WTC11 (cell line): ENCODE results near the gene EIF5. TPM values are rescaled to one million over a fixed set of nuclear protein-coding genes. Genes with fewer than 3 reads are reported as not detected.

Source experiments
- ATAC-seq: fragments of 200-7000 bp; cut with Tn5 transposase; 2 replicates; pipeline ENCODE4 v1.10.0; 2021; ENCODE audit warnings: mild to moderate bottlenecking, moderate library complexity
- CTCF ChIA-PET: fragments of 300-600 bp; sonication (Branson Sonifier 250); formaldehyde crosslinking; loops from one replicate; lab custom pipeline; 2021; ENCODE audit warnings: antibody characterized with exemption; lab: Charles Lee
- POLR2A ChIA-PET: fragments of 350-600 bp; sonication (Branson Sonifier 250); formaldehyde crosslinking; loops from one replicate; lab custom pipeline; 2021; ENCODE audit warnings: antibody characterized with exemption; lab: Charles Lee
- DNase-seq: peaks from one replicate; pipeline ENCODE4 v3.0.0; 2021; ENCODE audit warnings: low spot score
- H3K27ac Mint-ChIP-seq: 2 replicates; pipeline ENCODE4 v1.8.0; 2021; ENCODE audit warnings: mixed read lengths
- H3K27me3 Mint-ChIP-seq: 2 replicates; pipeline ENCODE4 v1.8.0; 2021; ENCODE audit warnings: low read depth, mild to moderate bottlenecking, moderate library complexity, mixed read lengths
- H3K36me3 Mint-ChIP-seq: 2 replicates; pipeline ENCODE4 v1.8.0; 2021; ENCODE audit warnings: mixed read lengths
- H3K4me1 Mint-ChIP-seq: 2 replicates; pipeline ENCODE4 v1.8.0; 2022; ENCODE audit warnings: mixed read lengths
- H3K4me3 Mint-ChIP-seq: 2 replicates; pipeline ENCODE4 v1.8.0; 2021; ENCODE audit warnings: mild to moderate bottlenecking, moderate library complexity, mixed read lengths
- H3K9me3 Mint-ChIP-seq: 2 replicates; pipeline ENCODE4 v1.8.0; 2021; ENCODE audit warnings: mixed read lengths
- AFF4 ChIP-seq: sonication (generic); formaldehyde crosslinking; IDR thresholded peaks from 2 replicates; pipeline ENCODE4 v1.8.1; 2023; ENCODE audit warnings: mild to moderate bottlenecking, missing genetic modification reagents, borderline replicate concordance
- ARID4B ChIP-seq: sonication (generic); formaldehyde crosslinking; IDR thresholded peaks from 2 replicates; pipeline ENCODE4 v1.8.0; 2023; ENCODE audit warnings: missing genetic modification reagents, mild to moderate bottlenecking, borderline replicate concordance
- ATF3 ChIP-seq: sonication (generic); formaldehyde crosslinking; conservative IDR thresholded peaks from 2 replicates; pipeline ENCODE4 v1.8.1; 2022; ENCODE audit warnings: mild to moderate bottlenecking, missing genetic modification reagents
- EMX1 ChIP-seq: fragments of 250-450 bp; sonication (Bioruptor Pico); IDR thresholded peaks from 2 replicates; pipeline ENCODE4 v1.8.0; 2021; ENCODE audit warnings: mild to moderate bottlenecking
- ERG ChIP-seq: fragments of 250-450 bp; sonication (Bioruptor Pico); IDR thresholded peaks from 2 replicates; pipeline ENCODE4 v1.8.0; 2021; ENCODE audit warnings: mild to moderate bottlenecking
- ETV6 ChIP-seq: sonication (generic); formaldehyde crosslinking; IDR thresholded peaks from 2 replicates; pipeline ENCODE4 v1.8.1; 2022; ENCODE audit warnings: mild to moderate bottlenecking, missing genetic modification reagents
- HMGA2 ChIP-seq: fragments of 250-450 bp; sonication (Bioruptor Pico); IDR thresholded peaks from 2 replicates; pipeline ENCODE4 v1.4.0; 2021; ENCODE audit warnings: mild to moderate bottlenecking, moderate library complexity
- IRF1 ChIP-seq: sonication (generic); formaldehyde crosslinking; IDR thresholded peaks from 2 replicates; pipeline ENCODE4 v1.8.0; 2023; ENCODE audit warnings: missing genetic modification reagents
- IRF2 ChIP-seq: sonication (generic); formaldehyde crosslinking; IDR thresholded peaks from 2 replicates; pipeline ENCODE4 v1.8.0; 2022; ENCODE audit warnings: low read depth, missing genetic modification reagents, borderline replicate concordance
- OVOL2 ChIP-seq: fragments of 250-450 bp; sonication (Bioruptor Pico); IDR thresholded peaks from 2 replicates; pipeline ENCODE4 v1.9.0; 2021; ENCODE audit warnings: mild to moderate bottlenecking, borderline replicate concordance
- SMAD4 ChIP-seq: sonication (generic); formaldehyde crosslinking; IDR thresholded peaks from 2 replicates; pipeline ENCODE4 v1.8.0; 2022; ENCODE audit warnings: mild to moderate bottlenecking, missing genetic modification reagents
- TEAD1 ChIP-seq: sonication (generic); formaldehyde crosslinking; IDR thresholded peaks from 2 replicates; pipeline ENCODE4 v1.8.0; 2022; ENCODE audit warnings: mild to moderate bottlenecking, missing genetic modification reagents
- TP53 ChIP-seq: sonication (generic); formaldehyde crosslinking; IDR thresholded peaks from 2 replicates; pipeline ENCODE4 v1.8.1; 2023; ENCODE audit warnings: mild to moderate bottlenecking, missing genetic modification reagents
- ZNF263 ChIP-seq: sonication (generic); formaldehyde crosslinking; IDR thresholded peaks from 2 replicates; pipeline ENCODE4 v1.8.1; 2022; ENCODE audit warnings: low read depth, mild to moderate bottlenecking, moderate library complexity, missing genetic modification reagents
- ZNF425 ChIP-seq: fragments of 250-450 bp; sonication (Bioruptor Pico); conservative IDR thresholded peaks from 2 replicates; pipeline ENCODE4 v1.9.0; 2021; ENCODE audit warnings: mild to moderate bottlenecking
- ZNF532 ChIP-seq: fragments of 250-450 bp; sonication (Bioruptor Pico); IDR thresholded peaks from 2 replicates; pipeline ENCODE4 v1.9.0; 2021; ENCODE audit warnings: mild to moderate bottlenecking, borderline replicate concordance
- total RNA-seq: library from RNA; stranded (reverse); gene quantifications from 3 replicates; pipeline ENCODE4 v1.2.3, GENCODE V29; 2021

EIF5 gene
- total RNA-seq, 1 experiment from 2014 or later: 282 TPM

GRCh38 chr14:103328941-103329340 lies 5.1 kb upstream of the EIF5 start (continued):
- no peak for TF ChIP-seq OVOL2 (CRISPR knock-in tag)

GRCh38 chr14:103329401-103330347 lies 4.4 kb upstream of the EIF5 start:
- POLR2A ChIA-PET: no interaction called here
- Mint-ChIP-seq H3K36me3 (no peaks in the 10 kb centered on the region), H3K27ac (peak overlapping the region; percentile 80; the same call in 1 of the 2 replicates), H3K4me3 (no peak overlapping the region), H3K9me3 (0 out of 2 replicates have a peak, but pooled peaks cover 5% of the 10 kb centered on the region), H3K4me1 (peaks cover 36% of the 10 kb centered on the region), H3K27me3 (no peaks in the 10 kb centered on the region)
- CTCF ChIA-PET: interaction anchor here (0.6 to 1.5 kb wide), 3 partner anchors 189 to 275 kb away, joined by 4 to 5 read pairs (median 4); no protein-coding TSS in a partner anchor
- DNase-seq: no peak
- no peak for ATAC-seq
- TF ChIP-seq TP53 (CRISPR knock-in tag): no peak
- no peak for TF ChIP-seq IRF2
- TF ChIP-seq ATF3 (CRISPR knock-in tag): no peak
- no peak for TF ChIP-seq ZNF532 (CRISPR knock-in tag)
- TF ChIP-seq ZNF425 (CRISPR knock-in tag): no peak
- TF ChIP-seq ZNF263 (CRISPR knock-in tag): no peak
- no peak for TF ChIP-seq EMX1
- TF ChIP-seq AFF4: no peak
- no peak for TF ChIP-seq SMAD4
- TF ChIP-seq HMGA2 (CRISPR knock-in tag): no peak
- TF ChIP-seq ERG: no peak
- TF ChIP-seq ETV6 (CRISPR knock-in tag): no peak
- no peak for TF ChIP-seq ARID4B
- no peak for TF ChIP-seq TEAD1 (CRISPR knock-in tag)
- TF ChIP-seq IRF1 (CRISPR knock-in tag): no peak
